ENCODE measurements around the gene NCL.
"Not testable (repeated sequence)": the region's sequence is repeated elsewhere in the genome, so short reads cannot be mapped to it uniquely, and the experiment has no call there.

The NCL gene

GRCh38 chr2:231404183-231404578 is 60.1 kb downstream of the NCL start:
- not testable (repeated sequence) for H3K36me3 ChIP-seq (ENCODE audit: insufficient read depth, low read length); H3K27me3 ChIP-seq (ENCODE audit: insufficient read depth, low read length); H3K27ac ChIP-seq (ENCODE audit: low read depth, low read length); H3K9ac ChIP-seq (ENCODE audit: low read depth, low read length); H3K4me3 ChIP-seq (ENCODE audit: low read length); H3K9me3 ChIP-seq (ENCODE audit: insufficient read depth, low read depth, low read length)
- WGBS, result 89% methylated on average over 16 of the region's 16 CpGs
- peaks cover 21% of the 10 kb centered on the region for H3K4me1 ChIP-seq (ENCODE audit: insufficient read depth, low read length)
